Muscle of arm (tissue), 12 donors: Measurements from ENCODE around the gene PDGFRB. TPM values are rescaled to one million over a fixed set of nuclear protein-coding genes. Genes with fewer than 3 reads are reported as not detected.
A peak's percentile ranks its signal among the peaks of the same experiment; 100 is the strongest.

Source experiments
- DNase-seq: peaks from one replicate; pipeline ENCODE4 v3.0.0-alpha.2; 2013
- polyA plus RNA-seq, 12 donors: library from polyadenylated mRNA; unstranded; fragments of 120-200 nt; gene quantifications; one replicate each; pipeline ENCODE4 v1.2.1, GENCODE V29; 2013; ENCODE audit not compliant: insufficient read length in 12 of 12

The PDGFRB gene
- polyA plus RNA-seq, 12 donors = 106 to 161 (median 136) TPM; not detected in 1

GRCh38 chr5:150069672-150070627 lies 85.7 kb downstream of the PDGFRB start:
- DNase-seq = no peak

DNA sequence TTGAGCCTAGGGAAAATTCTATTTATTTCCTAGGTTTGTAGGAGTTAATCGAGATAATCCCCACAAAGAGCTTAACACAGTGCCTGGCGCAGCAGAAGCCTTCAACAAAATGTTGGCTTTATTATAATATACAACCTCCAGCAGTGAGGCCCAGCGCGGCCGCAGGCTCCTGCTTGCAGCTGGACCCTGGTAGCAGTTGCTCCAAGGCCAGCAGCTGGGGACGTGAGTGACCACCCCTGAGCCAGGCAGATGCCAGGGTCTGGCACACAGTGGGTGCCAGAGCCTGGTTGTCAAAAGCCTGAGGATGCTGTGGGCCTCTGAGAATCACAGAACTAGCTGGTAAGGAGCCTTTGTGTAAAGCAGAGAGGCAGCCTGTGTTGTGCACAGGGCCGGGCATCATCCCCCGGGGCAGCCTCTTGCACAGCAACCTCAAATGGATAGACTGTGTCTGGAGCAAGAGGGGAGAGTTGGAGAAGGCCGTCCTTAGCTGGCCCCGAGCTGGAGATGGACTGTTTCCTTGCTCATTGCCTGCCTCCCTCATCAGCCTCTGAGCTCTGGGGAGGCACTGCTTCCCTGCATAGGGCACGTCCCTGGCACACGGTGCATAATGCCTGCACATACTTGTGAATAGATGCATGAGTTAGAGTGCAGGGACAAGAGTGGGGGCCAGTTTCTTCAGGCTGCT lies 86.5 kb downstream of the PDGFRB start:
- no peak for DNase-seq

DNA sequence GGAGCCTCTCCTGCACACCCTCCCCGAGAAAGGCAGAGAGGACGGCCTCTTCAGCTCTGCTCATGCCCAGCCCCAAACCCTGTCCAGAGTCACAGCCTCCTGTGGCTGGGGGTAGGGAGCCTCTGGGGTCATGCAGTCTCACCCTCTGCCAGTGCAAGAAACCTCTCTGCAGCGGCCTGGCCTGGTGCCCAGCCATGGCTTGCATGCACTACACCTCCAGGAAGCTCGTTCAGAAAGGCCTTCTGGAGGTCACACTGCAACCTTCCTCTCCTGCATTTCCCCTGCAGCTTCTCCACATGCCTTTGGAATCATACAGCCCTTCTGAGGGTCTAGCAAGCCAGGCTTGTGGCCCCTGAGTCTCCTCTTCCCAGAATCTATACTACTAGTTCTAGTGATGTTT lies 87.2 kb downstream of the PDGFRB start:
- DNase-seq = no peak

DNA sequence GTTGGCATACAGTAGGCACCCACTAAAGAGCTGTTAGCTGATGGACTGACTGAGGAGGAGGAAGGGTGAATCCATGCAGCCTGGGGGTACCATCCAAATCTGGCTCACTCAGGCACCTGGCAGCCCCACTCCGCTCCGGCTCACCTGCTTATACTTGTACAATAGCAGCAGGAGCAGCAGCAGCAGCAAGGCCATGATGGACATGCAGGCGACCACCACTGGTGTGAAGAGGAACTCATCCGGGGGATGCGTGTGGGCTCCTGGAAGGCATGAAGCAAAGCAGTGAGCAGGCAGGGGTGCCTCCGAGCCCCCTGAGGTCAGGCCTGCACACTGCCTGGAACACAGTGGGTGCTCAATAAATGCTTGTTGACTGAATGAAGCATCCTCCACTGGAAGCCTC lies 87.6 kb downstream of the PDGFRB start:
- no peak for DNase-seq

GRCh38 chr5:150067405-150067960 lies 88.2 kb downstream of the PDGFRB start:
- no peak for DNase-seq

GRCh38 chr5:150066901-150067396 lies 88.7 kb downstream of the PDGFRB start:
- no peak for DNase-seq

DNA sequence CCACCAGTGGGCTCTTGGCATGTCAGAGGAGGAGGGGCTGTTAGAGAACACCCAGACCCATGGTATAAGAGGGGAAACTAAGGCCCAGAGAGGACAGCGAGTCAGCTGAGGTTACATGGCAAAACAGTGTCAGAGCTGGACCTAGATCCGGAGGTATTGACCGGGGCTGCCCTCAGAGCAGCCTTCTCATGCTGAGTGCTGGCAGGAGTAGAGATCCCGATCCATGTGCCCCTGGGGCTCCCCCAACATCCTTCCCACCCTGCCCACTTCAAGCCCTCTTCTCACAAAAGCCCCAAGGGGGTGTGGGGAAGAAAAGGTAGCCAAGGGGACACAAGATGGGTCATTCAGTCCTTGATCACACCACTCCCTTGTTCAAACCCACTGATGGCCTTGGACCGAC lies 89.2 kb downstream of the PDGFRB start:
- no peak for DNase-seq

GRCh38 chr5:150065886-150066285 lies 89.8 kb downstream of the PDGFRB start:
- DNase-seq = no peak

- DNase-seq = peak; percentile 19
Measured at GRCh38 chr5:150065346-150065745, 90.3 kb downstream of the PDGFRB start.

- DNase-seq = no peak
Measured at GRCh38 chr5:150064681-150065220, 90.9 kb downstream of the PDGFRB start.

Other genes with a start within 250 kb of the PDGFRB start
- under 1 TPM in 8 of 12 donors, not detected in 4; 0.04 to 0.12 (median 0.07) TPM for gene PDE6A, start 211.1 kb downstream of the PDGFRB start, polyA plus RNA-seq
- 10 to 100 TPM in 8 of 12 donors, 1 to 10 TPM in 3, not detected in 1; 8.7 to 81.0 (median 11.9) TPM for gene SLC26A2, start 195.1 kb downstream of the PDGFRB start, polyA plus RNA-seq
- 1 to 10 TPM in 10 of 12 donors, not detected in 2; 2.1 to 4.4 (median 2.5) TPM for gene TIGD6, start 155.2 kb downstream of the PDGFRB start, polyA plus RNA-seq
- 10 to 100 TPM in 11 of 12 donors, not detected in 1; 12.0 to 32.2 (median 16.3) TPM for gene HMGXB3, start 155.1 kb downstream of the PDGFRB start, polyA plus RNA-seq
- gene CSF1R, start 69.3 kb downstream of the PDGFRB start, polyA plus RNA-seq = 10 to 100 TPM in 11 of 12 donors, not detected in 1; 17.0 to 41.1 (median 24.6) TPM
- 10 to 100 TPM in 1 of 12 donors, under 1 TPM in 4, not detected in 7; 0.20 to 47.4 (median 0.69) TPM for gene CDX1, start 10.9 kb upstream of the PDGFRB start, polyA plus RNA-seq
- 1 to 10 TPM in 2 of 12 donors, under 1 TPM in 8, not detected in 2; 0.20 to 1.9 (median 0.52) TPM for gene SLC6A7, start 34.2 kb upstream of the PDGFRB start, polyA plus RNA-seq
- gene CAMK2A, start 133.9 kb upstream of the PDGFRB start, polyA plus RNA-seq = 100 to 1,000 TPM in 4 of 12 donors, 10 to 100 TPM in 8; 31.8 to 252 (median 81.0) TPM
- gene ARSI, start 147.1 kb upstream of the PDGFRB start, polyA plus RNA-seq = 1 to 10 TPM in 11 of 12 donors, not detected in 1; 3.6 to 9.9 (median 6.1) TPM
- 10 to 100 TPM in 11 of 12 donors, not detected in 1; 16.4 to 33.0 (median 18.7) TPM for gene TCOF1, start 201.9 kb upstream of the PDGFRB start, polyA plus RNA-seq